ENCODE measurements around the gene CHPF2.

CHPF2 gene

GRCh38 chr7:151205730-151206129 is 26.6 kb upstream of the CHPF2 start:
- DNase-seq = no peak

- DNase-seq = no peak
Observed at GRCh38 chr7:151206914-151207313, 25.4 kb upstream of the CHPF2 start.

GRCh38 chr7:151207315-151207714 is 25.0 kb upstream of the CHPF2 start:
- no peak for DNase-seq

- no peak for DNase-seq
Observed at GRCh38 chr7:151207804-151208203, 24.5 kb upstream of the CHPF2 start.

- DNase-seq = no peak
Observed at GRCh38 chr7:151208253-151208862, 23.9 kb upstream of the CHPF2 start.

GRCh38 chr7:151209588-151209987 is 22.7 kb upstream of the CHPF2 start:
- DNase-seq = no peak

GRCh38 chr7:151210087-151210854 is 22.0 kb upstream of the CHPF2 start, which contains the start of gene H2BK1:
TSS of gene H2BK1 (minus strand) at chr7:151210488. CDS start at chr7:151210318, 170 bp downstream.
- no peak for DNase-seq

GRCh38 chr7:151211155-151211772 is 21.0 kb upstream of the CHPF2 start:
- DNase-seq = no peak

GRCh38 chr7:151212626-151213025 is 19.7 kb upstream of the CHPF2 start:
- no peak for DNase-seq

GRCh38 chr7:151213826-151214225 is 18.5 kb upstream of the CHPF2 start:
- no peak for DNase-seq

- DNase-seq = no peak
Observed at GRCh38 chr7:151215396-151215795, 16.9 kb upstream of the CHPF2 start.

- DNase-seq = no peak
Observed at GRCh38 chr7:151218170-151218569, 14.1 kb upstream of the CHPF2 start.

GRCh38 chr7:151223728-151224127 is 8.6 kb upstream of the CHPF2 start:
- DNase-seq = no peak

GRCh38 chr7:151225948-151226510 is 6.3 kb upstream of the CHPF2 start:
- no peak for DNase-seq

GRCh38 chr7:151226560-151226874 is 5.8 kb upstream of the CHPF2 start:
- DNase-seq = peak; percentile 17

- DNase-seq = peak; percentile 98
Observed at GRCh38 chr7:151226875-151227782, 5.2 kb upstream of the CHPF2 start, which contains the start of gene ABCF2. TSS of gene ABCF2 (minus strand) at chr7:151227205. CDS start at chr7:151226458, 747 bp downstream.

GRCh38 chr7:151228024-151228866 is 4.0 kb upstream of the CHPF2 start:
- DNase-seq = no peak

GRCh38 chr7:151229249-151229648 is 3.0 kb upstream of the CHPF2 start:
- no peak for DNase-seq

- DNase-seq = no peak
Observed at GRCh38 chr7:151231080-151231479, 1.2 kb upstream of the CHPF2 start.

GRCh38 chr7:151232917-151233701 is 826 bp downstream of the CHPF2 start:
- DNase-seq = peak; percentile 53

- DNase-seq = no peak
Observed at GRCh38 chr7:151233804-151234203, 1.5 kb downstream of the CHPF2 start.
